IMR-90 (cell line): ENCODE measurements around the gene ETV3L.

Source experiments
- POLR2A ChIP-seq: IDR thresholded peaks from 2 replicates; pipeline ENCODE4 v1.6.1; 2012; ENCODE audit warnings: mild to moderate bottlenecking, low read depth, low read length
- RAD21 ChIP-seq: IDR thresholded peaks from 2 replicates; pipeline ENCODE4 v1.6.1; 2012; ENCODE audit warnings: low read length, improper control_type of control experiment

DNA sequence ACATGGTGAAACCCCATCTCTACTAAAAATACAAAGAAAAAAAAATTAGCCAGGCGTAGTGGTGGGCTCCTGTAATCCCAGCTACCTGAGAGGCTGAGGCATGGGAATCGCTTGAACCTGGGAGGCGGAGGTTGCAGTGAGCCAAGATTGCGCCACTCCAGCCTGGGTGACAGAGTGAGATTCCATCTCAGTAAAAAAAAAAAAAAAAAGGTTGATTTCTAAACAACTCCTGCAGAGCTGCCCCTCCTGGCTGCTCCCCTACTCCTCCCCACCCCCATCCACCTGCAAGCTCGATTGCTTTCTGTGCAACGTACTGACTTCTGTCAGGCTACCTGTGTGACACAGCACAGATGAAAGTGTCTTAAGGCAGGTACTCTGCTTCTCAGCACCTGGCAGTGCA lies 13.3 kb downstream of the ETV3L start:
- no peak for TF ChIP-seq RAD21
- TF ChIP-seq POLR2A: no peak
